SU-DHL-6 (cell line): ENCODE data around the gene ANGPTL2.

Experiments
- H2AFZ ChIP-seq: fragments of 200-600 bp; sonication (generic); 2 replicates; pipeline ENCODE4 v1.6.1; 2014; ENCODE audit warnings: low read depth, mild to moderate bottlenecking, moderate library complexity, mixed read lengths, antibody characterized with exemption, low read length; ENCODE audit not compliant: severe bottlenecking
- H3F3A ChIP-seq: fragments of 200-600 bp; shearing (Covaris generic); 2 replicates; pipeline ENCODE4 v1.6.0; 2016; ENCODE audit warnings: antibody characterized with exemption, mild to moderate bottlenecking; ENCODE audit not compliant: insufficient read depth
- H3K27ac ChIP-seq: fragments of 200-600 bp; sonication (generic); 2 replicates; pipeline ENCODE4 v1.5.1; 2016; ENCODE audit warnings: low read depth, mild to moderate bottlenecking, low read length, moderate library complexity, mixed read lengths
- H3K27me3 ChIP-seq: fragments of 200-600 bp; sonication (generic), shearing (Covaris generic); 2 replicates; pipeline ENCODE4 v1.6.0; 2014; ENCODE audit warnings: mild to moderate bottlenecking, low read length
- H3K36me3 ChIP-seq: fragments of 200-600 bp; sonication (generic); 2 replicates; pipeline ENCODE4 v1.6.1; 2014; ENCODE audit warnings: mild to moderate bottlenecking, low read length, mixed read lengths
- H3K4me2 ChIP-seq: fragments of 300-600, 200-600 bp; shearing (Covaris generic), sonication (generic); 2 replicates; pipeline ENCODE4 v1.6.0; 2014; ENCODE audit warnings: low read length, low read depth, mild to moderate bottlenecking; ENCODE audit not compliant: poor library complexity, severe bottlenecking
- H3K4me3 ChIP-seq: fragments of 200-600 bp; sonication (generic); 2 replicates; pipeline ENCODE4 v1.5.1; 2014; ENCODE audit warnings: antibody characterized with exemption, low read length, mild to moderate bottlenecking, mixed read lengths; ENCODE audit not compliant: insufficient read depth, poor library complexity, severe bottlenecking
- H3K79me2 ChIP-seq: fragments of 200-600 bp; sonication (generic); 2 replicates; pipeline ENCODE4 v1.6.1; 2014; ENCODE audit warnings: mild to moderate bottlenecking, low read length, moderate library complexity; ENCODE audit not compliant: insufficient read depth
- H3K9ac ChIP-seq: fragments of 200-600 bp; sonication (generic); 2 replicates; pipeline ENCODE4 v1.7.0; 2014; ENCODE audit warnings: mild to moderate bottlenecking, low read length
- H3K9me2 ChIP-seq: fragments of 200-600 bp; sonication (generic); replicated peaks from 2 replicates; pipeline ENCODE4 v1.6.1; 2014; ENCODE audit warnings: low read length; ENCODE audit not compliant: insufficient read depth
- H3K9me3 ChIP-seq: fragments of 200-600 bp; sonication (generic); 2 replicates; pipeline ENCODE4 v1.6.1; 2014; ENCODE audit warnings: low read length, mixed read lengths; ENCODE audit not compliant: insufficient read depth
- H4K20me1 ChIP-seq: fragments of 200-600 bp; sonication (generic); 2 replicates; pipeline ENCODE4 v1.6.1; 2014; ENCODE audit warnings: low read depth, mild to moderate bottlenecking, antibody characterized with exemption, low read length, moderate library complexity, mixed read lengths
- CTCF ChIP-seq: fragments of 200-600 bp; sonication (generic); IDR thresholded peaks from one replicate; pipeline ENCODE4 v1.5.1; 2017; ENCODE audit warnings: antibody characterized with exemption, mild to moderate bottlenecking, low read length, moderate library complexity; ENCODE audit not compliant: insufficient read depth, poor library complexity, severe bottlenecking
- EZH2phosphoT487 ChIP-seq: fragments of 200-600 bp; sonication (generic), shearing (Covaris generic); conservative IDR thresholded peaks from 2 replicates; pipeline ENCODE4 v1.6.1; 2018; ENCODE audit warnings: mild to moderate bottlenecking, antibody characterized with exemption, low read length, moderate library complexity, mixed read lengths

The ANGPTL2 gene

GRCh38 chr9:127149463-127150390 is 27.3 kb upstream of the ANGPTL2 start:
- Histone ChIP-seq H3K4me3 (no peak overlapping the region), H4K20me1 (no peaks in the 10 kb centered on the region), H3F3A (no peaks in the 10 kb centered on the region), H3K27me3 (no peaks in the 10 kb centered on the region), H3K36me3 (no peaks in the 10 kb centered on the region), H2AFZ (no peak overlapping the region), H3K27ac (no peak overlapping the region), H3K9me2 (no peaks in the 10 kb centered on the region), H3K79me2 (no peaks in the 10 kb centered on the region), H3K4me2 (no peak overlapping the region), H3K9me3 (no peaks in the 10 kb centered on the region), H3K9ac (no peak overlapping the region)
- TF ChIP-seq CTCF, result no peak
- TF ChIP-seq EZH2phosphoT487, result no peak

- H4K20me1 ChIP-seq, result no peaks in the 10 kb centered on the region
- no peaks in the 10 kb centered on the region for H3K27me3 ChIP-seq
- H3K79me2 ChIP-seq, result no peaks in the 10 kb centered on the region
- H3K36me3 ChIP-seq, result no peaks in the 10 kb centered on the region
- no peaks in the 10 kb centered on the region for H3K9me3 ChIP-seq
- no peak overlapping the region for H2AFZ ChIP-seq
- H3K9ac ChIP-seq, result no peak overlapping the region
- H3K4me3 ChIP-seq, result no peak overlapping the region
- no peaks in the 10 kb centered on the region for H3F3A ChIP-seq
- H3K4me2 ChIP-seq, result no peak overlapping the region
- H3K27ac ChIP-seq, result no peak overlapping the region
- TF ChIP-seq EZH2phosphoT487 (no peak), CTCF (no peak)
- no peaks in the 10 kb centered on the region for H3K9me2 ChIP-seq
Observed at GRCh38 chr9:127149010-127149409, 26.6 kb upstream of the ANGPTL2 start.

- Histone ChIP-seq H3K27me3 (no peaks in the 10 kb centered on the region), H3K36me3 (no peaks in the 10 kb centered on the region), H3K79me2 (no peaks in the 10 kb centered on the region), H3K4me3 (no peak overlapping the region), H3K9ac (no peak overlapping the region), H3F3A (no peaks in the 10 kb centered on the region), H3K4me2 (no peak overlapping the region), H4K20me1 (no peaks in the 10 kb centered on the region), H3K27ac (no peak overlapping the region), H3K9me3 (no peaks in the 10 kb centered on the region), H3K9me2 (no peaks in the 10 kb centered on the region), H2AFZ (no peak overlapping the region)
- TF ChIP-seq EZH2phosphoT487 (no peak), CTCF (no peak)
Observed at GRCh38 chr9:127148014-127148413, 25.6 kb upstream of the ANGPTL2 start.
